ENCODE measurements around the gene SMG6. TPM values are rescaled to one million over a fixed set of nuclear protein-coding genes. Genes with fewer than 3 reads are reported as not detected.

The SMG6 gene
- total and polyA plus RNA-seq, 2 of the 4 experiments (the other 2 are of a cell fraction): 16.3 to 30.3 TPM

DNA sequence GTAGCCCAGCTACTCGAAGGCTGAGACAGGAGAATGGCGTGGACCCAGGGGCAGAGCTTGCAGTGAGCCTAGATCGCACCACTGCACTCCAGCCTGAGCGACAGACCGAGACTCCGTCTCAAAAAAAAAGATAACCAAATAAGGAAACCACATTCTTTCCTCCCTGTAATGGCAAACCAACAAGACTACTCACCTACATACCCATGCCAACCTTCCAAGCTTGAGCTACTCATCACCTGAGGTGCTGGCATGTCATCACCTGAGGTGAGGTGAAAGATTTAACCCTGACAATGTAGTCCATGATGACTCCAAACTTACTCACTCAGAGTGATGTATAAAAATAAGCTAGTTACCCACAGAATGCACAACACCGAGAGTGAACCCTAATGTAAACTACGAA is 85.2 kb downstream of the SMG6 start:
- WGBS, 2 experiments (ENCODE audit: extremely low coverage in 2 of 2, insufficient read length in 1 of 2): 100% methylated on average over 2 of the region's 8 CpGs; no CpG with 5 or more reads in 1 of the 2 experiments

More for the DNA sequence above, 85.2 kb downstream of the SMG6 start:
- Histone ChIP-seq H3K56ac (ENCODE audit: extremely low read depth, insufficient read depth, low read length) (no peak overlapping the region), H2AK5ac (ENCODE audit: low read depth, low read length) (0 out of 2 replicates have a peak overlapping the region, but pooled peaks have one; percentile 35), H3K9ac (ENCODE audit: low read depth, low read length) (no peak overlapping the region), H4K91ac (ENCODE audit: insufficient read depth, low read depth, low read length) (no peak overlapping the region), H3K27ac (ENCODE audit: insufficient read depth, low read length) (no peak overlapping the region), H2BK20ac (ENCODE audit: low read depth, low read length) (no peak overlapping the region), H3K27me3 (ENCODE audit: control insufficient read depth, insufficient read depth, low read length) (no peaks in the 10 kb centered on the region), H2BK5ac (ENCODE audit: low read depth, low read length, poor library complexity, severe bottlenecking) (no peak overlapping the region), H3K79me1 (ENCODE audit: low read depth in 1 of 2, low read length in 2 of 2) (peaks cover 19 to 53% of the 10 kb centered on the region in 2 experiments), H2BK120ac (ENCODE audit: low read depth, low read length) (no peak overlapping the region), H4K8ac (ENCODE audit: low read depth in 2 of 2, low read length in 2 of 2) (0 out of 4 replicates have a peak overlapping the region, but pooled peaks of 1 of the 2 experiments have one; percentile 50), H2AFZ (replicated peaks; ENCODE audit: low read length, poor library complexity) (no peak overlapping the region), H4K5ac (ENCODE audit: low read depth, low read length) (no peak overlapping the region), H3K18ac (ENCODE audit: low read depth, low read length) (no peak overlapping the region), H3K9me3 (ENCODE audit: control insufficient read depth, insufficient read depth, low read length) (no peaks in the 10 kb centered on the region), H4K20me1 (ENCODE audit: insufficient read depth, low read length) (no peaks in the 10 kb centered on the region), H3K4ac (ENCODE audit: low read depth, low read length) (peak overlapping the region; percentile 29; the same call in 1 of the 2 replicates), H3K4me2 (ENCODE audit: low read depth, low read length) (no peak overlapping the region), H3K23ac (ENCODE audit: low read depth, low read length) (no peak overlapping the region), H3K36me3 (ENCODE audit: control insufficient read depth, insufficient read depth, low read length) (no peaks in the 10 kb centered on the region), H3K14ac (replicated peaks; ENCODE audit: low read depth, low read length) (no peak overlapping the region), H3K4me1 (ENCODE audit: control insufficient read depth, insufficient read depth, low read length) (peaks cover 16% of the 10 kb centered on the region), H2AK9ac (replicated peaks; ENCODE audit: low read depth, low read length, poor library complexity) (no peak overlapping the region), H3K4me3 (ENCODE audit: insufficient read depth, low read depth, low read length) (no peak overlapping the region), H2BK15ac (ENCODE audit: low read depth, low read length) (0 out of 3 replicates have a peak overlapping the region, but pooled peaks have one; percentile 30), H3K9me1 (ENCODE audit: insufficient read depth, low read length) (peaks cover 3% of the 10 kb centered on the region)
- POLR2A ChIA-PET (ENCODE audit: unreplicated experiment): no interaction called here
- in situ Hi-C loops (cut with MboI; ENCODE audit: low sequenced_read_pairs): no loop called here
- ATAC-seq (ENCODE audit: low read depth): no peak
- CTCF ChIA-PET: no interaction called here
- intact Hi-C loops (cut with micrococcal nuclease): no loop called here
- TF ChIP-seq MAZ (IDR thresholded peaks at IDR 0.05; ENCODE audit: borderline replicate concordance, low read depth, low read length): no peak
- dilution Hi-C loops (cut with HindIII; ENCODE audit: low sequenced_read_pairs, unreplicated experiment): no loop called here
- BruUV-seq (replicated peaks): no TSS peak
- no peak for DNase-seq
